Measurements from ENCODE around the gene TIMM22.

DNA sequence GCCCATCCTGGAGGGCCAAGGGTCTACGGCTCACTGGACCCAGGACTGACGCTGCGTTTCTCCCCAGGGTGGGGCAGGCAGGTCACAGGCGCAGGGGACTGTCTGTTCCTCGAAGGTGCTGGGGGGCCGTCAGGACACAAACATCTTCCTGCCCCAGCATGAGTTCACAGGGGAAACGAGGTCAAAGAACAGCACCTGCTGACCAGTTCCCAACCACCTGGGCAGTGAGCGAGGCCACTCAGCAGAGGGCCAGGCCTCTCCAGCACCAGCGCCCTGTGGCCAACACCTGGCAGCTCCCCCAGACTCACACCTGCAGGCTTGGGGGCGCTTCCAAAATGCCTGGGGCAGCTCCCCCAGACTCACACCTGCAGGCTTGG is 29.7 kb downstream of the TIMM22 start:
- no peak for TF ChIP-seq EZH2 (IDR thresholded peaks at IDR 0.05; ENCODE audit: borderline replicate concordance, low read depth, low read length, poor library complexity, severe bottlenecking)
- TF ChIP-seq, protein P1, sequence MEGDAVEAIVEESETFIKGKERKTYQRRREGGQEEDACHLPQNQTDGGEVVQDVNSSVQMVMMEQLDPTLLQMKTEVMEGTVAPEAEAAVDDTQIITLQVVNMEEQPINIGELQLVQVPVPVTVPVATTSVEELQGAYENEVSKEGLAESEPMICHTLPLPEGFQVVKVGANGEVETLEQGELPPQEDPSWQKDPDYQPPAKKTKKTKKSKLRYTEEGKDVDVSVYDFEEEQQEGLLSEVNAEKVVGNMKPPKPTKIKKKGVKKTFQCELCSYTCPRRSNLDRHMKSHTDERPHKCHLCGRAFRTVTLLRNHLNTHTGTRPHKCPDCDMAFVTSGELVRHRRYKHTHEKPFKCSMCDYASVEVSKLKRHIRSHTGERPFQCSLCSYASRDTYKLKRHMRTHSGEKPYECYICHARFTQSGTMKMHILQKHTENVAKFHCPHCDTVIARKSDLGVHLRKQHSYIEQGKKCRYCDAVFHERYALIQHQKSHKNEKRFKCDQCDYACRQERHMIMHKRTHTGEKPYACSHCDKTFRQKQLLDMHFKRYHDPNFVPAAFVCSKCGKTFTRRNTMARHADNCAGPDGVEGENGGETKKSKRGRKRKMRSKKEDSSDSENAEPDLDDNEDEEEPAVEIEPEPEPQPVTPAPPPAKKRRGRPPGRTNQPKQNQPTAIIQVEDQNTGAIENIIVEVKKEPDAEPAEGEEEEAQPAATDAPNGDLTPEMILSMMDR (conservative IDR thresholded peaks at IDR 0.05; ENCODE audit: low read depth, low read length): no peak

Data from A673 (cell line).